Kidney (tissue), 14 donors: Measurements from ENCODE around the gene LINGO4. TPM values are rescaled to one million over a fixed set of nuclear protein-coding genes. Genes with fewer than 3 reads are reported as not detected.

Experiments
- DNase-seq, 5 donors: peaks; one replicate each; pipeline ENCODE4 v3.0.0-alpha.2; 2013 to 2020
- FAIRE-seq: peaks from 2 replicates; lab custom pipeline; 2012; peaks lifted over from hg19 to GRCh38; lab: Jason Lieb, UNC
- H3K27ac ChIP-seq, 2 donors: one replicate each; pipeline ENCODE4 v1.7.0; 2013; ENCODE audit warnings: low read depth in 2 of 2, low read length in 2 of 2, inconsistent platforms in 1 of 2
- H3K27me3 ChIP-seq: one replicate; pipeline ENCODE4 v1.7.1; 2013; ENCODE audit warnings: low read length, inconsistent platforms; ENCODE audit not compliant: control insufficient read depth, insufficient read depth
- H3K36me3 ChIP-seq, 3 donors: one replicate each; pipeline versions ENCODE4 v1.7.0 to v1.7.1; 2013; ENCODE audit warnings: low read length in 3 of 3, control low read depth in 1 of 3, inconsistent platforms in 1 of 3; ENCODE audit not compliant: insufficient read depth in 3 of 3, control insufficient read depth in 2 of 3
- H3K4me1 ChIP-seq, 3 donors: one replicate each; pipeline versions ENCODE4 v1.7.0 to v1.7.1; 2013; ENCODE audit warnings: low read length in 3 of 3, inconsistent platforms in 1 of 3, low read depth in 1 of 3; ENCODE audit not compliant: control insufficient read depth in 2 of 3, insufficient read depth in 2 of 3
- H3K4me3 ChIP-seq, 3 donors: one replicate each; pipeline versions ENCODE4 v1.7.0 to v1.8.1; 2013; ENCODE audit warnings: low read length in 3 of 3, control low read depth in 1 of 3, inconsistent platforms in 1 of 3
- H3K9ac ChIP-seq, 3 donors: one replicate each; pipeline versions ENCODE4 v1.7.0 to v1.7.1; 2013; ENCODE audit warnings: low read length in 3 of 3, control low read depth in 1 of 3, inconsistent platforms in 1 of 3
- H3K9me3 ChIP-seq, 3 donors: one replicate each; pipeline versions ENCODE4 v1.7.0 to v1.7.1; 2013; ENCODE audit warnings: low read length in 3 of 3, control low read depth in 1 of 3, inconsistent platforms in 1 of 3; ENCODE audit not compliant: control insufficient read depth in 2 of 3, insufficient read depth in 1 of 3
- CTCF ChIP-seq: IDR thresholded peaks from 3 replicates; pipeline ENCODE4 v1.5.1; 2012; ENCODE audit warnings: mild to moderate bottlenecking, moderate library complexity, borderline replicate concordance; ENCODE audit not compliant: insufficient read depth; ENCODE audit errors: extremely low read depth
- intact Hi-C: fragments of 100-400 bp; cut with DNase I; formaldehyde crosslinking; loops from one replicate; pipeline ENCODE4 v1.11.1; 2022
- polyA plus RNA-seq: library from polyadenylated mRNA; stranded (reverse); fragments of 350-450 nt; fragmentation: Illumina TruSeq; extraction: RNeasy Lipid Tissue Mini Kit (QIAGEN cat#74804); gene quantifications from one replicate; pipeline ENCODE4 v1.2.3, GENCODE V29; 2014; ENCODE audit warnings: low read depth, low replicate concordance; ENCODE audit not compliant: insufficient read depth
- total RNA-seq: library from RNA; stranded (reverse); fragmentation: NEBNext Ultra II Directional; extraction: Animal tissue kit (Norgen Biotek cat#: 25700); gene quantifications from one replicate; pipeline ENCODE4 v1.2.1, GENCODE V29; 2021
- donor health status: control.
- donor health status: control.
- donor health status: control.
- donor health status: control.
- donor health status: control.
- donor health status: DM: yes; HTN: yes; CAD: no.
- donor health status: Normal renal cell carcinoma (clear cell type).

The LINGO4 gene
- total and polyA plus RNA-seq, 2 donors from 2014 or later, result 0.32 to 0.41 TPM

- no peak overlapping the region for H3K27ac ChIP-seq
- intact Hi-C loops, result no loop called here
- no peaks in the 10 kb centered on the region for H3K9me3 ChIP-seq
- H3K4me1 ChIP-seq, result peaks cover 0 to 6% (median 5%) of the 10 kb centered on the region in 3 donors
- no peak overlapping the region for H3K9ac ChIP-seq
- no peak for DNase-seq
- FAIRE-seq, result no peak
- no peaks in the 10 kb centered on the region for H3K27me3 ChIP-seq
- no peak for TF ChIP-seq CTCF
- no peak overlapping the region for H3K4me3 ChIP-seq
- peaks cover 13 to 19% (median 14%) of the 10 kb centered on the region in 3 donors for H3K36me3 ChIP-seq
Observed at GRCh38 chr1:151759241-151759640, 46.0 kb downstream of the LINGO4 start.

GRCh38 chr1:151756291-151756690 lies 48.9 kb downstream of the LINGO4 start:
- FAIRE-seq (no peak), DNase-seq (no peak)
- no peaks in the 10 kb centered on the region for H3K9me3 ChIP-seq
- H3K9ac ChIP-seq, result no peak overlapping the region
- H3K27me3 ChIP-seq, result no peaks in the 10 kb centered on the region
- intact Hi-C loops, result no loop called here
- peaks cover 11 to 19% (median 14%) of the 10 kb centered on the region in 3 donors for H3K36me3 ChIP-seq
- no peak overlapping the region for H3K27ac ChIP-seq
- TF ChIP-seq CTCF, result no peak
- H3K4me3 ChIP-seq, result no peak overlapping the region
- no peaks in the 10 kb centered on the region for H3K4me1 ChIP-seq

Other genes starting within 250 kb of the LINGO4 start
- 46.3 TPM for gene SNX27, start 193.4 kb downstream of the LINGO4 start, total RNA-seq
- 13.5 TPM for gene SNX27, start 193.4 kb downstream of the LINGO4 start, polyA plus RNA-seq
- not detected for gene CELF3, start 88.6 kb downstream of the LINGO4 start, total RNA-seq
- gene CELF3, start 88.6 kb downstream of the LINGO4 start, polyA plus RNA-seq, result 0.39 TPM
- gene RIIAD1, start 83.9 kb downstream of the LINGO4 start, total RNA-seq, result not detected
- gene RIIAD1, start 83.9 kb downstream of the LINGO4 start, polyA plus RNA-seq, result 4.0 TPM
- 65.3 TPM for gene MRPL9, start 41.9 kb downstream of the LINGO4 start, total RNA-seq
- gene MRPL9, start 41.9 kb downstream of the LINGO4 start, polyA plus RNA-seq, result 87.1 TPM
- 13.5 TPM for gene TDRKH, start 14.9 kb downstream of the LINGO4 start, total RNA-seq
- 5.3 TPM for gene TDRKH, start 14.9 kb downstream of the LINGO4 start, polyA plus RNA-seq
- gene RORC, start 26.4 kb upstream of the LINGO4 start, total RNA-seq, result 19.1 TPM
- gene RORC, start 26.4 kb upstream of the LINGO4 start, polyA plus RNA-seq, result 34.5 TPM
- gene C2CD4D, start 34.4 kb upstream of the LINGO4 start, total RNA-seq, result 0.57 TPM
- 0.43 TPM for gene C2CD4D, start 34.4 kb upstream of the LINGO4 start, polyA plus RNA-seq
- not detected for gene THEM5, start 48.3 kb upstream of the LINGO4 start, total RNA-seq
- not detected for gene THEM5, start 48.3 kb upstream of the LINGO4 start, polyA plus RNA-seq
- gene THEM4, start 104.1 kb upstream of the LINGO4 start, total RNA-seq, result 17.5 TPM
- gene THEM4, start 104.1 kb upstream of the LINGO4 start, polyA plus RNA-seq, result 27.9 TPM
- gene S100A10, start 188.4 kb upstream of the LINGO4 start, total RNA-seq, result 467 TPM
- gene S100A10, start 188.4 kb upstream of the LINGO4 start, polyA plus RNA-seq, result 500 TPM
- gene S100A11, start 231.6 kb upstream of the LINGO4 start, total RNA-seq, result 835 TPM
- gene S100A11, start 231.6 kb upstream of the LINGO4 start, polyA plus RNA-seq, result 925 TPM